Left renal pelvis (tissue), 4 donors: Measurements from ENCODE around the gene FAM199X. TPM values are rescaled to one million over a fixed set of nuclear protein-coding genes. Genes with fewer than 3 reads are reported as not detected.
"Not testable (repeated sequence)": the region's sequence is repeated elsewhere in the genome, so short reads cannot be mapped to it uniquely, and the experiment has no call there.

Experiments used
- DNase-seq, 4 donors: peaks; one replicate each; pipeline ENCODE4 v3.0.0-alpha.2; 2013; ENCODE audit warnings: low read depth in 4 of 4, low spot score in 3 of 4
- polyA plus RNA-seq, 4 donors: library from polyadenylated mRNA; unstranded; fragments of 120-200 nt; gene quantifications; one replicate each; pipeline ENCODE4 v1.2.1, GENCODE V29; 2013; ENCODE audit not compliant: insufficient read length in 4 of 4

FAM199X gene
- polyA plus RNA-seq, 4 donors, result 21.3 to 48.1 (median 42.5) TPM

DNA sequence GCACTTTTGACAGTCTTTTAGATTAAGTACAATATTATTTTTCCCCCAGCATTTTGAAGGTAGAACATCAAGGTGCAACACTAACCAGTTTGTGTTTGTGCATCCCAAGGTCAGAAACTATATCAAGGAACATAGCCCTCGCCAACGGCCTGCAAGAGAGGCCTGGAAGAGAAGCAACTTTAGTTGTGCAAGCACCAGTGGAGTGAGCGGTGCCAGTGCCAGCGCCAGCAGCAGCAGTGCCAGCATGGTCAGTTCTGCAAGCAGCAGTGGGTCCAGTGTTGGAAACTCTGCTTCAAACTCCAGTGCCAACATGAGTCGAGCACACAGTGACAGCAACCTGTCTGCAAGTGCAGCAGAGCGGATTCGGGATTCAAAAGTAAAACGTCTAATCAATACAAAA is 21.7 kb downstream of the FAM199X start:
- no peak for DNase-seq

DNA sequence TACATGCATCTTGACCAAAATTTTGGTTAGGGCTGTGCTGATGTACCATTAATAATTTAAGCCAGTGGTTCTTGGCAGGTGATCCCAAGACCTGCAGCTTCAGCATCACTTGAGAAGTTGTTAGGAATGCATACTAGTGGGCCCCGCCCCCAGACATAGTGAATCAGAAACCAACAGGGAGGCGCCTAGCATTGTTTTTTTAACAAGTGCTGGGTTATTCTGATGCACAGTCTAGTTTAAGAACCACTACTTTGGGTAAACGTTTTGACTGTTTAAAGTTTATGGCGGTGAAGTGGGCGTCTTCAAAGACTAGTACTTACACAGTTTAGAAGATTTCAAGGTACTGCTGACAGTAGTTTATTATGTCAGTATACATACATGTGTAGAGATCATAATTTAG is 23.6 kb downstream of the FAM199X start:
- no peak for DNase-seq

DNA sequence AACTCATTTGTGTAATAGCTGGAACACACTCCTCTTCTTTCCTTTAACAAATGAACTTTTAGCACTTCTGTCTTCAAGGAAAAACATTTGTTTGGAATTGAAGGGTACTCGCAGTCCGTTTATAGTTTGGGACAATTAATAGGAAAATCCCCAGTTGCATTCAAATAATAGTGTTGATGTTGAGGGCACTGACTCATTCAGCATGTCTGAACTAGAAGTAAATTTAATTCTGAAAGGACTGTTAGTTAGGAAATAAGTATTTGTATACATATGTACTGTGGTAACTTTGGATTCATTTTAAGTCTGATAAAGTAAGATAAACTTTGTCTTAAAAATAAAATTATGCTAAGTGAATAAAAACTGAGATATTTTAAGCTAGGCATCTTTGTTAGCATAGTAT is 27.2 kb downstream of the FAM199X start:
- no peak for DNase-seq

DNA sequence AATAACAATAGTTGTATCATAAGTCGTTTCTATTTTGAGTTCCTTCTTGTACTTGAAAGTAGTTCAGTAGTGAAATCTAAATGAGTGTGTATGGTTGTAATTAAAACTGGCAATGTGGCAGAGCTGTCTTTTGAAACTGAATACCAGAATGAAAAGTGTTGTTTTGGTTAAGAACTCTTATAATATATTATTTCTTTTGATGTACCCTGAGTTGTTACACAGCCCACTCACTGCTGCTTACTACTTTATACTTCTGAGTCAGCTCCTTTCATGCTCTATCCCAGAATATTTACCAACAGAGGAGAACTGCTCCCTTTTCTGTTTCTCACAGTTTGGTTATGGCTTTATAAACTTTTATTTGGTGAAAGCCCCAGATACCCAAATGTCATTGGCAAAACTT is 28.8 kb downstream of the FAM199X start:
- no peak for DNase-seq

DNA sequence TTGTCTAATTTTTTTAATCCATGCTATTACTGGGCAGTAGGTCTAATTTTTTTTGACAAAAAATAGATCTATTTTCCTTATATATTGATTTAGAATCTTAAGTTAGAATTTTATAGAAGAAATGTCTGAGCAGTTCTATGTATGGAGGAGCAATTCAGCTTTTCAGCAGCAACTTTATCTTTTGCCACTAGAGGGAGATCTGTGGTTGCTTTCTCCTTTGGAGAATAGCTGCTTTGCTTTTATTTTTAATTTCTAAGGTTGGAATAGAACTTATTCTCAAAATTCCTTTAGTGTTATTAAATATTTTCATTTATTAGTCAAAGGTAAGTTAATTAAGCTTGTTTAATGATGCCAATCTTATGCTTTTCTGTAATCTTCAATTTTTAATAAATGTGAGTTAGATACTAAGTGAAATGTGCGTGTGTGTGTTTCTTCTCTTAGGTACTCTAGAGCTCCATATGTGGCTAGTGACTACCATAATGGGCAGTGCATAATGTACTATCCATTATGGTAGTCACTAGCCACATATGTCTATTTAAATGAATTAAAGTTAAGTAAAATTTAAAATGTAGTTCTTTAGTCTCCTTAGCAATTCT is 29.3 kb downstream of the FAM199X start:
- no peak for DNase-seq

DNA sequence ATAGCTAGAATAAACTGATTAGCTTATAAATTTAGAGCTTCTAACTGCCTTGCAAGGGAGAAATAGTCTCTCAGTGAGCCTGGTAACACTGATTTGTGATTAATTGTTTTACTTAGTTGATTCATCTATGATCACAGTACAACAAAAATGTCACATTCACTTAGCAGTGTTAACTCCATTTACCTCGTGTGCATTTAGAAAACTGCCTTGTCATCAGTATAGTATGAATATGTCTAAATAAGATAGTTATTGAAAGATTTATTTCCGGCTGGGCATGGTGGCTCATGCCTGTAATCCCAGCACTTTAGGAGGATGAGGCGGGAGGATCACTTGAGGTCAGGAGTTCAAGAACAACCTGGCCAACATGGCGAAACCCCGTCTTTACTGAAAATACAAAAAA is 39.3 kb downstream of the FAM199X start:
- DNase-seq, result no peak

DNA sequence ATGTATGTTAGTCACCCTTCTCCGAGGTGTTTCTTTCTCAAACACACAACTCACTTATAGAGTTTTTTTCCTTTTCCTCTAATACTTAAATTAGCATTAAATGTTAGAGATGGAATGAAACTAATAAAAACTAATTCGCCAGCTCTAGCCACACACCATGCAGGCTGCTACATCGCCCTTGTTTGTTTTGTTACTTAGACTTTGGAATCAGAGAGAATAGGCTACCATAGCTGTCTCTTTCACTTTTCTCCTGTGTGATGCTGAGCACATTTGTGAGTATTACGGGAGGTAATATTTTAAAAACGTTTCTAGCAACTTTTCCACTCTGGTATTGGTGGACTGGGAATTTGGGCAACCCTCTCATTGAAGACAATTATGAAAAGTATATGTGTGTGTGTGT is 44.9 kb downstream of the FAM199X start:
- no peak for DNase-seq

DNA sequence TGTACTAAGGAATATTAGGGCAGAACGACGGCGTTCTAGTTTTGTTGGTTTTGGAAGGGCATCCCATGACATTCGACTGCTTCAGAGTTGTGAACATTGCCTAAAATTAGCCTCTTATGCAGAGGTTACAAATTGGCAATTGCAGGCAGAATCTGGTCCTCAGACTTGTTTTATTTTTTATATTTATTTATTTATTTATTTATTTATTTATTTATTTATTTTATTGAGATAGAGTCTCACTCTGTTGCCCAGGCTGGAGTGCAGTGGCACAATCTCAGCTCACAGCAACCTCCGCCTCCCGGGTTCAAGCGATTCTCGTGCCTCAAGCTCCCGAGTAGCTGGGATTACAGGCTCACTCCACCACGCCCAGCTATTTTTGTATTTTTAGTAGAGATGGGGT is 63.8 kb downstream of the FAM199X start:
- not testable (repeated sequence) for DNase-seq

Other genes with a start within 250 kb of the FAM199X start
- 10 to 100 TPM; 23.2 to 27.0 (median 23.9) TPM for gene TMSB15B, start 203.8 kb upstream of the FAM199X start, polyA plus RNA-seq
- under 1 TPM in 1 of 4 donors, not detected in 3; 0.40 TPM for gene H2BW1, start 152.7 kb upstream of the FAM199X start, polyA plus RNA-seq
- 1 to 10 TPM in 2 of 4 donors, under 1 TPM in 2; 0.66 to 1.2 (median 0.93) TPM for gene H2BW2, start 126.5 kb upstream of the FAM199X start, polyA plus RNA-seq
- gene TMSB15C, start 90.2 kb upstream of the FAM199X start, polyA plus RNA-seq, result 10 to 100 TPM; 11.0 to 17.1 (median 13.1) TPM
- gene ZCCHC18, start 53.9 kb upstream of the FAM199X start, polyA plus RNA-seq, result 1 to 10 TPM; 4.3 to 7.1 (median 5.6) TPM
- gene SLC25A53, start 9.4 kb upstream of the FAM199X start, polyA plus RNA-seq, result 10 to 100 TPM in 3 of 4 donors, 1 to 10 TPM in 1; 8.9 to 12.8 (median 11.4) TPM
- gene ESX1, start 88.5 kb downstream of the FAM199X start, polyA plus RNA-seq, result not detected